OCI-LY3 (cell line): ENCODE measurements around the gene TUBGCP6.

ENCODE experiments used
- CTCF ChIP-seq: fragments of 200-600, 300-600 bp; sonication (generic); IDR thresholded peaks from 2 replicates; pipeline ENCODE4 v1.5.1; 2014; ENCODE audit warnings: antibody characterized with exemption, low read length, low read depth
- EZH2phosphoT487 ChIP-seq: fragments of 200-600 bp; shearing (Covaris generic); IDR thresholded peaks from 2 replicates; pipeline ENCODE4 v1.6.1; 2018; ENCODE audit warnings: antibody characterized with exemption, mixed run types, low read depth

GRCh38 chr22:50243685-50244419 lies 971 bp downstream of the TUBGCP6 start:
- TF ChIP-seq CTCF (no peak), EZH2phosphoT487 (no peak)
